ENCODE results near the gene C1orf35.

- TF ChIP-seq CTCF (IDR thresholded peaks at IDR 0.05): no peak
- no peak for TF ChIP-seq EZH2 (IDR thresholded peaks at IDR 0.05)
- TF ChIP-seq EZH2phosphoT487 (IDR thresholded peaks at IDR 0.05): no peak
These were observed 40.5 kb upstream of the C1orf35 start for GRCh38 chr1:228143480-228144192.

All from neural progenitor cell (in vitro differentiated cells).